Right lung (tissue), 5 donors: ENCODE results near the gene TOR4A. TPM values are rescaled to one million over a fixed set of nuclear protein-coding genes. Genes with fewer than 3 reads are reported as not detected.

Experiments
- DNase-seq, 2 donors: peaks; one replicate each; pipeline ENCODE4 v3.0.0-alpha.2; 2013
- polyA plus RNA-seq, 5 donors: library from polyadenylated mRNA; unstranded; fragments of 120-200 nt; gene quantifications; one replicate each; pipeline versions ENCODE4 v1.2.1 to v1.2.3, GENCODE V29; 2013; ENCODE audit warnings: inconsistent platforms in 1 of 5, low replicate concordance in 1 of 5; ENCODE audit not compliant: insufficient read length in 5 of 5, insufficient read depth in 1 of 5

The TOR4A gene
- polyA plus RNA-seq, 5 donors = 6.6 to 17.8 (median 10.3) TPM

DNA sequence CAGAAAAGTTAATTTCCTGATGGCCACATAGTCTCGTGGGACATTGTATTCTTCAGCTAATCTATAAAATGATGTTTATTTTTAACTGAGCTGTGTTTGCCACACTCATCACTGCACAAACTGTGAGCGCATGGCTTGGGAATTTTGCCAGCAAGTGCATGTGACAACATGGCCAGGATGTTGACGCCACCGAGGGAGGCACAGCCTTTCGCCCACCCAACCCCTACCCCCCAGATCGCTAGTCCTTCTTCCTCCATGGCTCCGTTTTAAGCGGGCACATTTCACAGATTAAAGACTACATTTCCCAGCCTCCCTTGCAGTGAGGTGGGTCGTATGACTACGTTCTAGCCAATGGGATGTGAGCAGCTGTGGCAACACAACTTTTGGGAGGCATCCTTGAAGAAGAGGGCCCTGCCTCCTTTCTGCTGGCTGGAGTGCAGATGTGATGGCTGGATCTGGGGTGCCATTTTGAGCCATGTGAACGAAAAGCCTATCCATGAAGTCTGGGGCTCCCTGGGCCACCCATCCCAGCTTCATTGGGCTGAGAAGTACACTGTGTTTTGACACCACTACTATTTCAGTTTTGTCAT, 16.7 kb downstream of the TOR4A start:
- DNase-seq = no peak

DNA sequence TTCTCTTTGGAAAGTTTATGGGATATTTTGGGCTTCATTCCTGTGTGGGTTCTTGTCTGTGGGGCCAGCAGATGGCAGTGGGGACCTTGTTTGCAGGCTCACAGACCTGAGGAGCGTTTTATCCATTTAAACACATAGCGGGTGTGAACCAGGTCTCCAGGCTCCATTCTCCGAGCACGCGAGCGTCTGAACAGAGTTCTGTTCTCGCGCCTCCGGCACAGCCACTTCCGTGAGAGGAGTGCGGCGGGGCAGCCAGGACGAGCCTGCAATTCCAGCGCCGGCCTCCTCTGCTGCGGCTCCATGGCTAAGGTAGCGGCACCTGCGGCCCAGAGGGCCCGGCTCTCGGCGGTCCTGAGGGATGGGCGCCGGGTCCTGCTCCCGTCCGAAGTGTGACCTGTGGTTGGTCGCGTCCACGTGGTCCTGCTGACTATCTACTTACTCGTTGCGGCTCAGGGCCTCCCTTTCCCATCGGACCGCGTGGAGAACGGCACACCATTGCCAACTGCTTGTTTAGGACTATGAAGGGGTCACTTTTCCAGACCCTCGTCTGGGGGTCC, 17.2 kb downstream of the TOR4A start:
- DNase-seq = no peak

DNA sequence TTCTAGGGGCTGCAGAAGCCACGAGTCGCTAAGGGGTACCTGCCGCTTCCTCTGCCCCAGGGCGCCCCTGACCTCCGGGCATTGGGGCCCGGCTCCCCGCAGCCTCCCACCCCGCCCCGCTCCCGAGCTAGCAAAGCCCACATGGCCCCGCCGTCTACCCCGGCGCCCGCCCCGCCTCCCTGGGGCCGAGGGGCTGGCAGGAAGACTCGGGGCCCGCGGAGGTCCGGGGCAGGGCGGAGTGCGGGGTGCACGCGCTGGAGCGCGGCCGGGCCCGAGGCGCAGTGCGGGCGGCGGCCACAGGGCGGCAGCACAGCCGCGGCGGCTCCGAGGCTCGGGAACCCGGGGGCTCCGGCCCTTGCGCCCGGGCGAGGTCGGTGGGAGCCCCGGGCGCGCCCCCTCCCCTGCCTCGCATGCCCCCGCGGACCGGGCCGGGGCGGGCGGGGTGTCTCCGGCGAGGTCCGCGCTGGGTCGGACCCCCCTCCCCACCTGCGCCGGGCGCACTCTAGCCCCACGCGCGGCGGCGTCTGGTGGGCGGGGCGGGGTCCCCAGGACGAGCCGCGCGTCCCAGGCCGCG, 17.8 kb downstream of the TOR4A start:
- DNase-seq = no peak

DNA sequence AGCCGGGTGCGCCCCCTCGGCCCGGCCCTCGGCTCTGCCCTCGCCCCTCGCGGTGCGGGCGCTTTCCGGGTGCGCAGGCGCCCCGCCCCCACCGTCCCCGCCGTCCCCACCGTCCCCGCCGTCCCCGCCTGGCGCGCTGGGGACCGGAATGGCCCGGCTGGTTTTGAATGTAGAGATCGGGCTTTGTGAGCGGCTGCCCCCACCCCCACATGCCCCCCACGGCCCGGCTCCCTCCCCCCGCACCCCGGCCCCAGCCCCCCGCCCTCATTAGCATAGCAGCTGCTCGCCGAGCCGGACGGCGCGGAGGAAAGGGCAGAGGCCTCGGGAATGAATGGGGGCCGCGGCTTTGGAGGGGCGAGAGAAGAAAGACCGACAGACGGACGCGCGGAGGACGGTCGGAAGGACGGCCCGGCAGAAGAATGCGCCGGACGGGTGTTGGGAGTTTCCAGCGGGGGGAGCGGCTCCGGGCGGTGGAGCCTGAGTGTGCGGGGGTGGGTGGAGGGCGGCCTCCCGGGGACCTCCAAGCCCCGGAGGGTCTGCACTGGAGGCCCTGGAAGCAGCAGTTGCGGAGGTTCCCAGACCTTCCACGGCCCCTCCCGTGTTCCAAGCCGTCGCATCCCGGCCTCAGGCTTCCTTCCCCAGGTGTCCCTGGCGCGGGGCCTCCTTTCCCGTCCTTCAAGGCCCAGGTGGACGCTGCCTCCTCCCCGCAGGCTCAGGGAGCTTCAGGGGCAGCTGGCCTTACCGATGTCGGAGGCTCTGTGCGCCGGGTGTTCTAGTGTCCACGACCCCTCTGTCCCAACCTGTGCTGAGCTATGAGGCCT, 18.5 kb downstream of the TOR4A start:
- DNase-seq = no peak

DNA sequence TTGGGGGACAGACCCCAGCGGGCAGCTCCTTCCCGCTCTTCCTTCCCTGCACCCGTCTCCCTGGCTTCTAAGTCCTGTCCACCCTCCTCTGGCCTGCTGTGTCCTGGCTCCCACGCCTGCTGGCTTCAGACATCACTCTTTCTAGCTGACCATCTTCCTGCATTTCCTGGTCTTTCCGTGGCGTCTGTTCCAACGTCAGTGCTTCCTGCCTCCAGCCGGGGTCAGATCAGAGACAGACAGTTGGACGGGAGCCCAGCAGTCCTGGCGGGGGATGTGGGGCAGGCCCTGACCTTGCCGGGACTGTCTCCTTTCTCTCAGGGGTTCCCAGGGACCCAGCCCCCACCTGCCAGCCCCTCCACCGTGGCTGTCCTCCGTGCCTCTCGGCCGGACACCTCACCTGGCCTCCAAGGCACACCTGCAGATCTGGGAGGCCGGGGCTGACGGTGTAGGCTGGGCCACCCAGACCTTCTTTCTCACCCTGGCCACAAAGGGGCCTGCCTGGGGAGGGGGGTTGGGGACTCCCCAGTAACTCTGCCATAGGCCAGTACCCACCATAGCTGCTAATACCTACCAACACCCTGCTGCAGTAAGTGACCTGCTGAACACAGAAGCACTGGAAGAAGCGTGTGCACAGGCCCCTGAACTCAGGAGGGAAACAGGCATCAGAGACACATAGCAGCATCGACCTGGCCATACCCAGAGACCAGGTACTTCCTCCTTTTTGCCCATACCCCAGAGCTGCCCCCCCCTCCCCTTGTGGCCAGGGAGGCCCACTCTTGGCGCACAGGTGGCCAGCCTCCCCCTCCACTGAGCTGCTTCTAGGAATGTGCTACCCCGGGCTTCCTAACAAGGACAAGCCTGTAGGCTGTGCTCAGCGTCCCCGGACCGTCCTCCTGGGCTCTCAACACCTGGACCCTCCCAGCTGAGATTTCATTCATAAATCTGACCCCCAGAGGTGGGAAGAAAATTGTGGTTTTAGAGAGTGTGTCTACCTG, 19.4 kb downstream of the TOR4A start:
- DNase-seq = no peak

DNA sequence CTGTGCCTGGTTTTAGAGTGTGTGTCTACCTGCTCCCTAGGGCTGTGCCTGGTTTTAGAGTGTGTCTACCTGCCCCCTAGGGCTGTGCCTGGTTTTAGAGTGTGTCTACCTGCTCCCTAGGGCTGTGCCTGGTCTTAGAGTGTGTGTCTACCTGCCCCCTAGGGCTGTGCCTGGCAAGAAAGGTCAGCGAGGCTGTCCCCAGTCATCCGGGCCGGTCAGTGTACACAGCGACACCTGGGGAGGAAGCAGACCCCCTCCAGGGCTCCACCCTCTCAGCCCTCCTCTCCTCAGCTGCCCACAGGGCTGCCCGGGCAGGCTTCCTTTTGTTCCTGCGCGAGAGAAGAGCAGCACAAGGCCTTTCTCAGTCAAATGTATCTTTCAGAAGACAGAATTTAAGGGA, 20.4 kb downstream of the TOR4A start:
- DNase-seq = no peak

DNA sequence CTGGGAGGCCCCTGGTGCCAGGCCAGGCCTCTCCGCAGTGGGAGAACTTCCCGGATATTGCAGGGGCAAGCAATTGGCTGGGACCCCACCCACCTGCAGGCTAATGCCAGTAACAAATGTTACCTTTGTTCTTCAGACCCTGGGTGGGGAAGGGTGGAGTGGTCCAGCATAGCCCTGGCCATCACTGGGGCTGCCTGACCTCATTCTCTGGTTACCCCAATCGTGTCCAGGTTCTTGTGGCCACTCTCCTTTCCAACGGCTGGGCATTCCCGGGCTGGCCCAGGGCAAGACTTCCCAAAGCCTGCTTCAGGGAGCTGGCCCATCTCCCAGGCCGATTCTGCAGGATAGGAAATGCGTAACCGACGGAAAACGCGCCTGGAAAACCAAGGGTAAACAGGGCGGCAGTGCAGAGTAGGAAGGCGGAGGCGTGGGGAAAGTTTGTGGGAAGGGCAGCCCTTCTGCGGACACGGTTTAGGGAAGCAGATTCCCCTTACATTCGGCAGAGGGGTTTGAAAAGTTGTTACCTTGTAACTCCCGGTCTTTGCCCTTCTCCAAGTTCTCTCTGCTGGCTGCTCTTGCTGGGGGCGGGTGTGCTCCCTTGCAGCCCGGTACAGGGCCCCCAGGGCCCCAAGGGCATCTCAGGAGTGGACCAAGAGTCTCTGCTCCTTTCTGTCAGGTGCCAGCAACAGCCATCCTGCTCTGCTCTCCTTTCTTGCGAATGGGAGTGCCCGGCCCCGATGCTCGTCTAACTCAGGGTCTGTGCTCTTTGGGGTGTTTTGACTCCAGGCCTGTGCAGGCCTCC, 21.1 kb downstream of the TOR4A start:
- no peak for DNase-seq

DNA sequence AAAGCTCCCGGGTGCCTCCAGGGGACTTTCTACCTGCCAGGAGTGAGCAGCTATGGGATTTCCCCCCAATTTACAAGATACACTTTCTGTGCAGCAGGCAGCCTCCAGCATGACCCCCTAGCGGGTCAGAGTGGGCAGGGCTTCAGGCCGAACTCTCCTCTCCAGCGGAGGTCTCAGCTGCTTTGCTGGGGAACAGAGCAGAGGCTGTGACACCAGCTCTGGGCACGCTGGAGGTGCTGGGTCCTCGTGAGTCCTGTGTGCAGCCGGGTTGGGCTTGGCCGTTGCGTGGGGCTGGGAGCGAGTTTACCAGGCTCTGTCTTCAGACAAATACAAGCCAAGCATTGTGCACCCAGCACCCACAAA, 21.7 kb downstream of the TOR4A start:
- DNase-seq = no peak

DNA sequence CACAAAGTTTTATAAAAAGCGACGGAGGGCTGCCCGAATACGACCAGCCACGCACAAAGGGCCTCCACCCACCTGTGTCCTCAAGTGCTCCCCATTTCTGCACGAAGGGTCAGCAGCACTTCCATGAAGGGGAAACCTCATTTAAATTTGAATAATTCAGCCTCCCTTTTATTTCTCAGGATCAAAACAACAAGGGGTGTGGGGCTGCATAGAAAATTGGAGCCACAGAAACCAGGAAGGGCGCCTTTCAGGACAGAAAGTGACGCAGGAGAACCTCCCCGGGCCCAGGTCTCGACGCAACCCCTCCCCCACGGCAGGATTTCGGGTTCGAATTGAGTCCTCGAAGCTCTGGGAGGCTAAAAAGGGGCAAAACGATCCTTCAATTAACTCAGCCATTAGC, 22.4 kb downstream of the TOR4A start:
- DNase-seq = no peak

DNA sequence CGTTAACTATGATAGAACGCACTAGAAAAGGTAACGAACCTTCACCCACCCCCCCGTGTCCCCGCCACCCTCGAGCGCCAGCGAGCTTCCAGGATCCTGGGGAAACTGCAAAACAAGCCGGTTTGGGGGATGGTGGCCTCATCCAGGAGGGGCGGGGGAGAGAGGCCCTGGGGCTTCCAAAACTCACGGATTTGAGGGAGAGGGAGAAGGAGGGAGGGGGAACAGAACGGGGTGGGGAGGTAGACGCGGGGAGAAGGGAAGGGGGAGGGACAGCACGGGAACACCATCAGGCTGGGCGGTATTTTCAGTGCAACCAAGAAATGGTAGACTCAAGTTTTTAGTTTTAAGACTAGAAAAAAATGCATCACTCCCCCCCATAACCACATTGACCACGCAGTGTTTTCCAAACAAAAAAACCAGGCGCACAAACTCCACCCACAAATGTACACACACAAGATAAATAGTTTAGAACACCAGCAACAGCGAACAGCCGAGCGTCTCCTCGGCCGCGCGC, 23.1 kb downstream of the TOR4A start:
- DNase-seq = no peak

DNA sequence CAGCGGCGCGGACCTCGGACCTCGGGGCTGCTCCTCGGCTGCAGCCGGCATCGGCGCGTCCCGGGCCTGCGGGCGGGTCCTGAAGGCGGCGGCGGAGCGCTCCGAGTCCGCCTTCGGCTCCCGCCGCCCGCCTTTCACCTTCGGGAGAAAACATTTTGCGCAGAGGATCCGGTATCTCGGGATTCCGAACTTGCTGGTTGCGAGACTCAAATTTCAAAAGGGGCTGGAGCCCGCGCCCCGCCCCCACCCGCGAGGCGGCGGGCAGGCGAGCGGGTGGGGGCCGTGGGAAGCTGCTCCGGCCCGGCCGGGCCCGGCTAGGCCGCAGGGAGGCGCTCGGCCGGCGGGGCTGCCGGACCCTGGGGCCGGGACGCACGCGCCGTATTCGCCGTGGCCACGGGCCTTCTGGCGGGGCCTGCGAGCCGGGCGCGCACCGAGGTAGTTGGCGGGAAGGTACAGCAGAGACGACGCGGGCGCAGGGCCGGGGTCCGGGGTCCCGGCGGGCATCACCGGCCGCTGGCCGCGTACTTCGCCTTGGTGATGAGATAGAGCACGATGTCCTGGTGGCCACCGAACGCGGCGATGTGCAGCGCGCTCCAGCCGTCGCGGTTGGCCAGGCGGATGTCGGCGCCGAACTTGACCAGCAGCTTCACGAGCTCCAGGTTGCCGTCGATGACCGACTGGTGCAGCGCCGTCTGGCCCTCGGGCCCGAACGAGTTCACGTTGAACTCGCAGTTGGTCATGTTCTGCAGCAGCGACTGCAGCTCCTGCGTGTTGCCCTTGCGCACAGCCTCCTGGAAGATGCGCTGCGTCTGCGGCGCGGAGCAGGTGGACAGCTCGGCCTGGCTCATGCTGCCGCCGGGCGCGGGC, 23.8 kb downstream of the TOR4A start:
- no peak for DNase-seq

DNA sequence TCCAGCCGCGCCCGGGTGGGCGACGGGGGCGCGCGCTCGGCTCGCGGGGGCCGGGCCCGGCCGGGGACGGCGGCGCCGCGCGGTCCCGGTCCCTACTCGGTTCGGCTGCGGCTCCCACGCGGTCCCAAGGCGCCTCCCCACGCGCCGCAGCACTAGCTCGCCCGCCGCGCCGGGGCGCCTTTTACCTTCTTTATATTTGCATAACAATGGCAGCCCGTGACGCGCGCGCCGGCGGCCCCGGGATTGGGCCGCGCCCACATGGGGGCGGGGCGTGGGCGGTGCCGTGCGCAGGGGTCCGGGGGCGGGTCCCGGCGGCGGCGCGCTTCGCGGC, 24.6 kb downstream of the TOR4A start, which contains the start of gene NRARP:
Gene NRARP, minus strand, starts transcription at position 154 of the 331 bp plus-strand sequence. CDS start 343 bp downstream, outside the sequence.
- peak; percentile 81 to 83 for DNase-seq

DNA sequence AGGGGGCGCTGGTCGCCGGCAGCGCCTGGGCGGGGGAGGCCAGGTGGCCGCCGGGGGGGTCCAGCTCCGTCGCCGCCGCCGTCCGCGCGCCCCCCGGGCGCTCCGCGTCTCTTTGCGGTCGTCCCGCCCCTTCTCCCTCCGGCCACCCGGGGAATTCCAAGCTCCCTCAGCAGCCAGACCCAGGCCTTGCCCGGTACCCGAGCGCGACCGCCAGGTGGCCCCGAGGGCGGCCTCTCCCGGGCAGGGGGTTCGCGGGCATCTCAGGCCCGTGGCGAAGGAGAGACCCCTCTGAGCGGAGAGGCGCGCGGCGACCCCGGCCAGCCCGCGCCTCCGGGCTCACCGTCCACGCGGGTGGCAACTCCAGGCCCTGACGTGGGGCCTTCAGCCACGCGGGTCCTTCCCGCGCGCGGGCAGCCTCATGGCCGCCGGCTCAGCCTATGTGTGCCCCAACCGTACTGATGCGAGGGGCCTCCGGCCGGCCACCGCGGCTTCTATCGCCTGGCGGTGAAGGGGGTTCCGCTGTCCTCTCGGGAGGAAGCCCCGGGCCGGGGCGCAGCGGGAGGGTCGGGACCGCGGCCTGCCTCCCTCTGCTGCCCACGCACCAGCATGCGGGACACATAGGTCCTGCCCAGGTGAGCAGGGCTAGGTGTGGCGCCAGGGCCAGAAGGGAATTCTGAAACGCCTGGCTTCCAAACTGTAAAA, 25.1 kb downstream of the TOR4A start:
- no peak for DNase-seq

DNA sequence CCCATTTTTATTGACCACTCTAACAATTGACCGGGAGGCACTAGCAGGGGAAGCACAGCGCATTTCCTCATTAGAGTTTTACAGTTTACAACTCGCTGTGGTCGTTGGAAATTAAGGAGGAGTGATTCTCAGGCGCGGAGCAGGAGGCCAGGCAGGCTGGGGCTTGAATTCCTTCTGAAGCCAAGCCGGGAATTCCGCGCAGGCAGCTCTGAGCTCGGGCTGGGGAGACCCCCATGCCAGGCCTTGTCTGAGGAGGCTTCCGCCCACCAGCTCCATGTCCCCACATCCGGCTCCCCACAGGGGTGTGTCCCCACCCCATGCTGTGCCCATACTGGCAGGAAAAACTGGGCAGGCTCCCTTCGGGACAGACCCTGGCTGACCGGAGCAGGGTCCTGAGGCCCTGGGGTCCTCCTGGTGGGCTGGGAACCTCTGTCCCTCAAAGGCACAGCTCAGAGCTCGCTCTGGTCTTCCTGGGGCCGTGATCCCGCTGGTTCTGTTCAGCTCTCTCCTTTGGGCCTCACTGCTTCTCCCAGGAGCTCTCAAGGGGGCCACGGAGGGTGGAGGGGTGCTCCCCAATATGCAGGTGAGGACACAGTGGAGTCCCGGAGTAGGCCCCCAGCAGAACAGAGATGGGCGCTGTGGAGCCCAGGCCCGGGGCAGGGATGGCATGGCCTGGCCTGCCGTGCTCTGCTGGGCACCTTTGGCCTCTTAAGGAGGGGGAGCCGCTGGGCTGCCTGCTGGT, 25.8 kb downstream of the TOR4A start:
- DNase-seq = no peak

DNA sequence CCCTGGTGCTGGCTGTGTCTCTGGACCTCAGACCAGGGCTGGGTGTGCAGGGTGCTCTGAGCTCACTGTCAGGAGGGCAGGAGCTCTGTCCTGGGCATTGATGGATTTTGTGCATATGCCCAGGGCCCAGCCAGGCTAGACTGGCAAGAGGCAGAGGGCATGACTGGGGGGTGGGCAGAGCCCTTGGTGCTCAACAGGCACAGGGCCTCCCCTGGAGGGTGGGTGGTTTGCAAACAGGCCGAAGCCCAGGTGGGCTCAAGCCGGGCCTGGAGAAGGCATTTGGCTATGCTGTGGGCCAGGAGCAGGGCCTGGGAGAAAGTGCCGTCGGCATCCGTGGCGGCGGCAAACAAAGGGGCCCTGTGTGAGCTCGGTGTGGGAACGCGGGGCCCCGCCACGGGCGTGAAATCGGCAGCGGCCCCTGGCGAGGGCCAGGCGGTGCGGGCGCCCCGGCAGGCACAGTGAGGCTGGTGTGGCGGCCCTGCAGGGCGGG, 26.4 kb downstream of the TOR4A start:
- DNase-seq = no peak

DNA sequence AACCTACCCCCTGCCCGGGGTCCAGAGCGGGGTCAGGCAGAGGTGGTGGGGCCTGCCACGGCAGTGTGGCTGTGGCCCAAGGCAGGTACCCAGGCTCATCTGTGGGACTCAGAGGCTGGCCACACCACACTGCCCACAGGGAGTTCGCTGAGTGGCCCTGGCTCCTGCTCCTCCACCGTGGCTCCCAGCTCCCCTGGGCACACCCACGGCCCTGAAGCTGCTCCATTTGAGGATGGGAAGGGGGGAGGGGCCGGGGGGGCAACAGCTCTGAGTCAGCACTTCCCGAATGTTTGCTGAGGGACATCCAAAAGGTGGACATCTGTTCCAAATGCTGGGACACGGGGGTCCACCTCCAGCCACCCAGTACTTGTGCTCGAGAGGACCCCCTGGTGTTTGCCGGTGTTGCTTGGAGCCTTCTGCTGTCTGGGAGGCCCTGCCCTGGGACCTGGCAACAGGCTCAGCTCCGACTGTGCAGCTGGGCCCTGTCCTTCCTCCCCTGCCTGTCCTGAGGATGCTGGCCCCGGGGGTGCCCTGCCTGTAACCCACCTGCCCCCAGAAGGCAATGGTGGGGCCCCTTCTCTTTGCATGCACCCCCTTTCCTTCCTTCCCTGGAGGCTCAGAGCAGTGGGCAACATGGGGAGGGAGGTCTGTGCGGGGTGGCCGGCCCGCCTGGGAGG, 27.0 kb downstream of the TOR4A start:
- no peak for DNase-seq

DNA sequence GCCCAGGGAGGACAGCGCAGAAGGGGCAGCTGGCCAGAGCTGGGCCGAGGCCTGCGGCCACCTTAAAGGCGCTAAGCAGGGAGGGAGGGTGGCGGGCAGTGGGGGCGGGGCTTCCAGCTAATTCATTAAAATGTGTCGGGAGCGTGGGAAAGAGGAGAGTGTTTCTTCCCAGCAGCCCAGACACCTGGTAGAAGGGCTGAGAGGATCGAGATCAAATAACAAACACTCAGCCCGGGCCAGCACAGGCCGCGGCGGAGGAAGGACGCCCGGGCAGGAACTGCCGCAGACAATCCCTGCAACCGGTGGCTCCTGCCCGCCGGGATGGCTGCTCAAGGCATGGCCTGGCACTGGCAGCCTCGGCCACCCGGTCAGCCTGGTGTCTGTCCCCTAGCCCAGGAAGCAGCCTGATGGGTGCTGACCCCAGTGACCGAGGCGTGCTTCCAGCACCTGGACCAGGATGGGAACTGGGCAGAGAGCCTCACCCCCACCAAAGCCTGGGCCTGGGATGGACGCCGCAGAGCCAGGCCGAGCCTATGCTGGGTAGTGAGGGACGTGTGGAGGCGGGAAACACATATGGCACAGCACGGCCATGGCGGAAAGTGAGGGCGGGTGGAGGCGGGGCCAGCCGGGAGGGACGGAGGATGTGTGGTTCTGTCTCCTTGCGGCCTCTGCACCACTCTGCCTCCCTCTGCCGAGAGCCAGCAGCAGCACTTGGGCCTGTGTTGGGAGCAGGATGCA, 27.7 kb downstream of the TOR4A start:
- DNase-seq = no peak
